Upper lobe of right lung (tissue), 1 donor: ENCODE measurements around the gene EIF2B1. TPM values are rescaled to one million over a fixed set of nuclear protein-coding genes. Genes with fewer than 3 reads are reported as not detected.

Experiments used
- ATAC-seq: fragments of 200-7000 bp; cut with Tn5 transposase; one replicate; pipeline ENCODE4 v1.9.1; 2020; ENCODE audit warnings: mild to moderate bottlenecking, moderate library complexity
- DNase-seq: peaks from one replicate; pipeline ENCODE4 v3.0.0-alpha.2; 2020
- H3K27ac ChIP-seq: fragments of 200-600 bp; one replicate; pipeline ENCODE4 v1.8.0; 2022
- H3K27me3 ChIP-seq: fragments of 200-600 bp; one replicate; pipeline ENCODE4 v1.8.0; 2022; ENCODE audit warnings: mild to moderate bottlenecking
- H3K36me3 ChIP-seq: fragments of 200-600 bp; one replicate; pipeline ENCODE4 v1.8.0; 2022
- H3K4me1 ChIP-seq: fragments of 200-600 bp; one replicate; pipeline ENCODE4 v1.8.0; 2022
- H3K4me3 ChIP-seq: fragments of 200-600 bp; one replicate; pipeline ENCODE4 v1.8.0; 2022; ENCODE audit warnings: mild to moderate bottlenecking
- H3K9me3 ChIP-seq: fragments of 200-600 bp; one replicate; pipeline ENCODE4 v1.8.0; 2022
- intact Hi-C: fragments of 100-400 bp; cut with DNase I; formaldehyde crosslinking; loops from one replicate; pipeline ENCODE4 v1.11.0; 2022
- total RNA-seq: library from RNA; stranded (reverse); fragmentation: NEBNext Ultra II Directional; extraction: Animal tissue kit (Norgen Biotek cat#: 25700); gene quantifications from one replicate; pipeline ENCODE4 v1.2.1, GENCODE V29; 2021
- TF ChIP-seq, protein P1 (sequence below): fragments of 200-600 bp; IDR thresholded peaks from one replicate; pipeline ENCODE4 v1.8.0; 2022; ENCODE audit warnings: antibody characterized with exemption
- donor health status: DM: no; HTN: yes; CAD: no; lungs with severe emphysema.

The EIF2B1 gene
- total RNA-seq, 1 donor from 2014 or later = 40.0 TPM

DNA sequence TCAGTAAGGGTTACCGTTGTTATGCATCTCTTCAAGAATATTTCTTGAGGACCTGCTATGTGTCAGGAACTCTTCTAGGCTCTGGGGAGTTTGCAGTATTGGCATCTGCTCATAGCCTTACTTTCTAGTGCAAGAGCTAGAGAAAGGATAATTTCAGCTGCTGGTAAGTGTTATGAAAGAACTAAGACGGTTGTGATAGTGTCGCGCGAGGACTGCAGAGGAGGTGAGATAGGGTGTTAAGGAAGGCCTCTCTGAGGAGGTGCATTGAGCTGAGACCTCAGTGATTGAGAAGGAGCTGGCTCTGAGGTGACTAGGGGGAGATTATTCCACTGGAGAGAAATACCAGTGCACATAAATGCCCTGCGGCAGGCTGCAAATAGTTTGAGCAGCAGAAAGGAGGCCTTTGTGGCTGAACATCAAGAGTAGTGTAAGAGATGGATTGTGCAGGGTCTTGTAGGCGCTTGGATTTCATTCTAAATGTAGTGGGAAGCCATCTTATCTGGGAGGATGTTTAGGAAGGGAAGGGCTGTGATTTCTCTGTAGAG lies 30.8 kb downstream of the EIF2B1 start:
- no peak for ATAC-seq
- Histone ChIP-seq H3K27me3 (no peaks in the 10 kb centered on the region), H3K9me3 (no peaks in the 10 kb centered on the region), H3K4me1 (peaks cover 9% of the 10 kb centered on the region), H3K4me3 (peak overlapping the region; percentile 99), H3K27ac (peak overlapping the region; percentile 89), H3K36me3 (peaks cover 34% of the 10 kb centered on the region)
- DNase-seq = no peak
- TF ChIP-seq, protein P1, sequence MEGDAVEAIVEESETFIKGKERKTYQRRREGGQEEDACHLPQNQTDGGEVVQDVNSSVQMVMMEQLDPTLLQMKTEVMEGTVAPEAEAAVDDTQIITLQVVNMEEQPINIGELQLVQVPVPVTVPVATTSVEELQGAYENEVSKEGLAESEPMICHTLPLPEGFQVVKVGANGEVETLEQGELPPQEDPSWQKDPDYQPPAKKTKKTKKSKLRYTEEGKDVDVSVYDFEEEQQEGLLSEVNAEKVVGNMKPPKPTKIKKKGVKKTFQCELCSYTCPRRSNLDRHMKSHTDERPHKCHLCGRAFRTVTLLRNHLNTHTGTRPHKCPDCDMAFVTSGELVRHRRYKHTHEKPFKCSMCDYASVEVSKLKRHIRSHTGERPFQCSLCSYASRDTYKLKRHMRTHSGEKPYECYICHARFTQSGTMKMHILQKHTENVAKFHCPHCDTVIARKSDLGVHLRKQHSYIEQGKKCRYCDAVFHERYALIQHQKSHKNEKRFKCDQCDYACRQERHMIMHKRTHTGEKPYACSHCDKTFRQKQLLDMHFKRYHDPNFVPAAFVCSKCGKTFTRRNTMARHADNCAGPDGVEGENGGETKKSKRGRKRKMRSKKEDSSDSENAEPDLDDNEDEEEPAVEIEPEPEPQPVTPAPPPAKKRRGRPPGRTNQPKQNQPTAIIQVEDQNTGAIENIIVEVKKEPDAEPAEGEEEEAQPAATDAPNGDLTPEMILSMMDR = no peak
- intact Hi-C loops = no loop called here

DNA sequence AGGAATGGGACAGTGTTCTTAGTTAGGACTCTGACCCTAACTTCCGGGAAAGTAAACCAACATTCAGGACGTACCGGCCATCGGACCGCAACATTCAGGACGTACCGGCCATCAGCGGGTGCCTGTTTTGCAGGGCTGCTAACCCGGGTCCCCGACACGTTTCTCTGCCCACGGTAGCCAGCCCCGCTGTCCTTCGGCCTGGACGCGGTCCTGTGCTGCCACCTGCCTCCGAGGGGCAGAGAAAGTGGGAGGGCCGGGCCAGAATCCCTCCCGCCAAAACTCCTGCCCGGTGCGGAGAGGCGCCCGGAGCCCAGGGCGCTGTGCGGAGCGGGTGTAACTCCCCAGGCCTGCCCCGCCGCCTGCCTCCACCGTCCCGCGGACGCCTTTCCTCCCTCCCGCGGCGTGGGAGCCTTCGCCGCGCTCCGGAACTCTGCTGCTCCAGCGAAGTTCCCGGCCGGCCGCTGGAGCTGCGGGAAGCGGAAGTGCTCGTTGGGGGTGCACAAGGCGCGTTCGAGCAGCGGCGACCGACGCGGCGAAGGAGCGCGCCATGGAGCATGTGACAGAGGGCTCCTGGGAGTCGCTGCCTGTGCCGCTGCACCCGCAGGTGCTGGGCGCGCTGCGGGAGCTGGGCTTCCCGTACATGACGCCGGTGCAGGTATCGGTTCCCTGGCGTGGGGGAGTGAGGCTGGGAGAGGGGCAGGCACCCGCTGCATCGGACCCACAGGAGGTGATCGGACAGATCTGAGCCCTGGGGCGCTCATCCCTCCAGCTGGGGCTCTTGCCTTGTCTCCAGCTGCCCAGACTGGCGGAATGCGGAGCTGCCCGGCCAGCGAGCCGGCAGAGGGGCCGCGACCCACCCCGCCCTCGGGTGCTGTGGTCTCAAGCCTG lies 31.6 kb downstream of the EIF2B1 start, which contains the start of gene DDX55:
Gene DDX55 (plus strand): TSS at position 498 of the 888 bp plus-strand sequence. CDS start 50 bp downstream, at position 548.
- peaks cover 34% of the 10 kb centered on the region for H3K36me3 ChIP-seq
- intact Hi-C loops = no loop called here
- peak within 1 kb of the TSS; percentile 99 for H3K4me3 ChIP-seq
- peaks cover 9% of the 10 kb centered on the region for H3K4me1 ChIP-seq
- peak; percentile 94 for DNase-seq
- ATAC-seq = peak; percentile 99
- no peaks in the 10 kb centered on the region for H3K27me3 ChIP-seq
- H3K27ac ChIP-seq = peak within 1 kb of the TSS; percentile 89
- H3K9me3 ChIP-seq = no peaks in the 10 kb centered on the region
- TF ChIP-seq, protein P1 = peak; percentile 47

DNA sequence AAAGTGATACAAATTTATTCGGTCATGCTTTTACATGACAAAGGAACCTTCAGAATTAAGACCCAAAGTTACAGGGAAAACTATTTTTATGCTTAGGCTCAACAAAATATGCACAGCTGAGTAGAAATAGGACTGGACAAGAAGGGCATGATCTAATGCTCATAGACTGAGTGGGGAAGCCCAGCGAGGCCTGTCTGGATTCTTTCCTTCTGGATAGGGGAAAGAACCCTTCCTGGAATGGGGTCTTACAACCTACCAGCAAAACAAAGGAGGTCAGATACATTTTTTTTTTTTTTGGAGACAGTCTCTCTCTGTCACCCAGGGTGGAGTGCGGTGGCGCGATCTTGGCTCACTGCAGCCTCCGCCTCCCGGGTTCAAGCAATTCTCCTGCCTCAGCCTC lies 33.8 kb downstream of the EIF2B1 start:
- Histone ChIP-seq H3K9me3 (no peaks in the 10 kb centered on the region), H3K4me1 (peaks cover 9% of the 10 kb centered on the region), H3K4me3 (no peak overlapping the region), H3K27ac (no peak overlapping the region), H3K36me3 (peaks cover 41% of the 10 kb centered on the region), H3K27me3 (no peaks in the 10 kb centered on the region)
- intact Hi-C loops = no loop called here
- TF ChIP-seq, protein P1 = no peak
- ATAC-seq = no peak
- no peak for DNase-seq

DNA sequence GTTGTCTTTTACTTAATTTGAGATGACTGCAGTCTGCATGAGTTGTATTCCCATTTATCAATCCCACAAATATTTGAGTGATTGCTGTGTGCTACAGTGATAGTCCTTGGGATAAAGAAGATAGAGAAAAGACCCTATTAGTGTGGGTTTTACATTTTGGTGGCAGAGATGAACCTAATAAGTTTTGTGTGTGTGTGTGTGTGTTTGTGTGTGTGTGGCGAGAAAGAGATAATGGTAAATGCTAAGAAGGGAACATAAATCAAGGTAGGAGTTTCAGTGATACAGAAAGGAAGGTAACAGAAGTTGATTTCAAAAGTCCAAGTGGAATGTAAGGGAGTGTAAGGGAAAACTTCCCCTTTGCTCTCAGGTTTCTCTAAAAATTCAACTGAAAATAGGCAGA lies 34.2 kb downstream of the EIF2B1 start:
- Histone ChIP-seq H3K9me3 (no peaks in the 10 kb centered on the region), H3K27me3 (no peaks in the 10 kb centered on the region), H3K4me3 (no peak overlapping the region), H3K4me1 (peaks cover 9% of the 10 kb centered on the region), H3K36me3 (peaks cover 45% of the 10 kb centered on the region), H3K27ac (no peak overlapping the region)
- TF ChIP-seq, protein P1 = no peak
- intact Hi-C loops = no loop called here
- no peak for DNase-seq
- no peak for ATAC-seq

DNA sequence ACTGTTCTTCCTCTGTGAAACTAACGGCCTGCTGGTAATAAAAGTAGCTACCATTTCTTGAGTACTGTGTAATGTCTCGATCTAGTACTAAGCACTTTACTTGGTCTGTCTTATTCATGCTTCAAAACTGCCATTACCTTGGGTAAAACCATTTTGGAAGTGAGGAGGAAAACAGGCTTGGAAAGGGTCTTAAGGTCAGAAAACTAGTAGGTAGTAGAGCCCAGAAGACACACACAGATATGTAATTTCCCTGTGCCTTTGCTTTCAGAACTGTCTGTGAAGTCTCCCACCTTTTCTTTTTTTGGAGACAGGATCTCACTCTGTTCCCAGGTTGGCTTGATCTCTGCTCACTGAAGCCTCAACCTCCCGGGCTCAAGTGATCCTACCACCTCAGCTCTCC lies 35.0 kb downstream of the EIF2B1 start:
- Histone ChIP-seq H3K27me3 (no peaks in the 10 kb centered on the region), H3K4me1 (peaks cover 9% of the 10 kb centered on the region), H3K27ac (no peak overlapping the region), H3K36me3 (peaks cover 53% of the 10 kb centered on the region), H3K4me3 (no peak overlapping the region), H3K9me3 (no peaks in the 10 kb centered on the region)
- no peak for DNase-seq
- intact Hi-C loops = no loop called here
- no peak for ATAC-seq
- TF ChIP-seq, protein P1 = no peak
